Measurements from ENCODE around the gene PLA2G2E.

- no peak for TF ChIP-seq ZNF274 (IDR thresholded peaks at IDR 0.05; ENCODE audit: low read depth, low read length)
- TF ChIP-seq YY1 (IDR thresholded peaks at IDR 0.05; ENCODE audit: insufficient read depth, insufficient read length) = no peak
- no peak for TF ChIP-seq SUZ12 (IDR thresholded peaks at IDR 0.05; ENCODE audit: extremely low read depth, insufficient read depth, insufficient read length)
Measured at GRCh38 chr1:19938472-19938871, 15.1 kb upstream of the PLA2G2E start.

All from NT2/D1 (cell line).